Mononuclear cell (primary cell): ENCODE data around the gene CD55. TPM values are rescaled to one million over a fixed set of nuclear protein-coding genes. Genes with fewer than 3 reads are reported as not detected.

Source experiments
- H3K27me3 ChIP-seq: 2 replicates; pipeline ENCODE4 v1.6.0; 2011; ENCODE audit warnings: low read length, control low read depth; ENCODE audit not compliant: insufficient read depth
- H3K4me1 ChIP-seq: 2 replicates; pipeline ENCODE4 v1.5.1; 2011; ENCODE audit warnings: mild to moderate bottlenecking, low read length, control low read depth; ENCODE audit not compliant: insufficient read depth
- H3K4me3 ChIP-seq: 2 replicates; pipeline ENCODE4 v1.5.1; 2011; ENCODE audit warnings: mild to moderate bottlenecking, low read length, moderate library complexity
- H3K9me3 ChIP-seq: 2 replicates; pipeline ENCODE4 v1.5.1; 2011; ENCODE audit warnings: low read depth, mild to moderate bottlenecking, control low read depth, low read length
- total RNA-seq: library from RNA; depleted of rRNA; stranded (reverse); fragments of >200 nt; gene quantifications from one replicate; pipeline ENCODE4 v1.2.3, GENCODE V29; 2012

The CD55 gene
- total RNA-seq, 1 donor: 202 TPM

DNA sequence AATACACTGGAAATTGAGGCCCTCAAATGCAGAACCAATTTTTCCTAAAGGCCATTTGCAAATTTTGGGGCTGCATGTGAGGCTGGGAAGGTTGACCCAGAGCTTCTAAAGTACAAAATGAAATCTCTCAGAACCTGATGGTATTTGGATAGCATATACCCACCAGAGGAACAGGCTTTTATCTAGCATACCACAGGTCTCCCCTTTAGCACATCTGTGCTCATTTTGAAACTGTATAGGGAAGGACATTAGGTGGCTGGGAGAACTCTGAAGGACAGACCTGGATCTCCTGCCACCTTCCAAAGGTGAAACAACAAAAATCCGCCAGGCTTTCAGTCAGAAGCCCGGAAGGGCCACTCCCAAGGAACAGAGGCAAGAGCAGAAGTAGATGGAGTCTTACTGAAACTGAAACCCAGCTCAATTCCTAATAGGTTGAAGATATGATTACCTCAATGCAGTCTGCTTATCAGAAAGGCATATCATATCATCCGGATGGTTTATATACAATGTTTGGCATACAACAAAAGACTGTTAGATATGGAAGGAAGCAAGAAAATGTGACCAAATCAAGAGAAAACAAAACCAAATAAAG, 11.6 kb downstream of the CD55 start:
- peaks cover 13% of the 10 kb centered on the region for H3K9me3 ChIP-seq
- H3K4me3 ChIP-seq: no peak overlapping the region
- H3K4me1 ChIP-seq: peaks cover 47% of the 10 kb centered on the region
- no peaks in the 10 kb centered on the region for H3K27me3 ChIP-seq

DNA sequence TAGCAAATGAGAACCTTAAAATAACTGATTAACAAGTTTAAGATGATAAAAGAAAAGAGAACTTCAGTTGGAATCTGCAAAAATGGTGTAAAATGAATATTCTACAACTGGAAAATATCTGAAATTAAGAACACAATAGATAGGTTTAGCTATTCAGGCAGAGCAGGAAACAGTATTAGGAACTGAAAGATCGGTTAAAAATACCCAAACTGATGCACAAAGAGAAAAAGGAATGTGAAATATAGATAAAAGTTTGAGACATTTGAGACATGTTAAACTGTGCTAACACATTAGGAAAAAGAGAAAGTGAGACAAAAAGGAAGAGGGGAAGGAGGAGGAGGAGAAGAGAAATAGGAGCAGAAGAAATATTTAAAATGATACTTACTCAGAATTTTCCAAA, 12.1 kb downstream of the CD55 start:
- peaks cover 13% of the 10 kb centered on the region for H3K9me3 ChIP-seq
- no peaks in the 10 kb centered on the region for H3K27me3 ChIP-seq
- H3K4me3 ChIP-seq: no peak overlapping the region
- peaks cover 43% of the 10 kb centered on the region for H3K4me1 ChIP-seq

DNA sequence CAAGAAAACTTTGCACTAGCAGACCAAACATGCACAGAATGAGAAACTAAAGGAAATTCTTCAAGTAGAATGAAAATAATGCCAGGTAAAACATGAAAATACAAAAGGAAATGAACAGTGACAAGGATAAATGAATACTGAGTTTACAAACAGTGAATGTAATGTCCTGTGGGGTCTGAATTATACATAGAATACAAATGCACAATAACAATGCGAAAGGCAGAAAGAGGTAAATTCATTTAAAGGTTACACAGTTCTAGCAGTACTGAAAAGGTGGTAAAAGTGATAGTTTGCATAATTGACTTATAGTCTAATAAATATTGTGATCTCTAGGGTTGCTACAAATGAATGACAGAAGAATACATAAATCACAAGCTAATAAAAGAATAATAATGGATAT, 12.9 kb downstream of the CD55 start:
- Histone ChIP-seq H3K27me3 (no peaks in the 10 kb centered on the region), H3K4me1 (peaks cover 36% of the 10 kb centered on the region), H3K9me3 (peaks cover 13% of the 10 kb centered on the region), H3K4me3 (no peak overlapping the region)

DNA sequence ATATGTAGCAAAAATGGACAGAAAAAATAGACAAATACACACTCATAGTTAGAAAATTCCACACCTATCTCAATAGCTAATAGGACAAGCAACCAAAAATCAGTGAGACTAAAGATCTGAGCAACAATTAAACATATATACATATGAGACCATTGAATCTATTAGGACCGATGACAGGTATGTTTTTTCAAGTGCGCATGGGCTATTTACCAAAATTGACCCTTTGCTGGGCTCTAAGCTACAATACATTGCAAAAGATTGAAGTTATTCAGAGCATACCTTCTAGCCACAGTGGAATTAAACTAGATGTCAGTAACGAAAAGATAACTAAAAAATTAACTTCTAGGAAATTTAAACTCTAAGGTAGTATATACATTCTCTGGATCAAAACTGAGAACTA, 13.7 kb downstream of the CD55 start:
- Histone ChIP-seq H3K27me3 (no peaks in the 10 kb centered on the region), H3K9me3 (peaks cover 13% of the 10 kb centered on the region), H3K4me3 (no peak overlapping the region), H3K4me1 (peaks cover 35% of the 10 kb centered on the region)

DNA sequence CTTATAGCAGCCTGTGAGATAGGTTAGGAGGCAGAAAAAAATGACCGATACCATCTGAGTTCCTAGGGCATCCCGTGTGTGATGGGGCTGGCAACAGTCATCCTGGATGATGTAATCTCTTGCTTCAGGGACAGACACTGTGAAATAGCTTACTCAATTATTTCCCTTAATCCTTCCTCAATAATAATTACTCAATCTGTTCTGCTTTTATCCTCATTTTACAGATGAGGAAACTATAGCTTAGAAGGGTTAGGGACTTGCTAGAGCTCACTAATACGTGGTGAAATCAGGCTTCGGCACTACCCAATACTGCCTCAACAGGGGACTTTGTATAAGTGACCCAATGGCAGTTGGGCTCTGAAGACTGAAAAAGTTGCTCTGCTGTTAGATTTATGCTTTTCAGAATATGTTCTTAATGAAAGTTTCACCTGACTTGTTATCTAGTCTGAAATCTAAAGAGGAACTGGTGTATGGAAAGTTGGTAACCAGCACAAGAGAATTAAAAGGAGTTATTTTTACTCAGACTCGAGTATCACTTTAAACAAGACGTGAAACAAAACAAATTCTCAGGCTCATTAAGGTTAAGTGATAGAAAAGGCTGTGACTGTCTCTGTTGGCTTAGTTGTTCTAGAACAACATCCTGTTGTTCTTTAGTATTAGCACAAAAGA, 14.4 kb downstream of the CD55 start:
- no peak overlapping the region for H3K4me3 ChIP-seq
- H3K4me1 ChIP-seq: peaks cover 35% of the 10 kb centered on the region
- H3K27me3 ChIP-seq: no peaks in the 10 kb centered on the region
- peaks cover 13% of the 10 kb centered on the region for H3K9me3 ChIP-seq

DNA sequence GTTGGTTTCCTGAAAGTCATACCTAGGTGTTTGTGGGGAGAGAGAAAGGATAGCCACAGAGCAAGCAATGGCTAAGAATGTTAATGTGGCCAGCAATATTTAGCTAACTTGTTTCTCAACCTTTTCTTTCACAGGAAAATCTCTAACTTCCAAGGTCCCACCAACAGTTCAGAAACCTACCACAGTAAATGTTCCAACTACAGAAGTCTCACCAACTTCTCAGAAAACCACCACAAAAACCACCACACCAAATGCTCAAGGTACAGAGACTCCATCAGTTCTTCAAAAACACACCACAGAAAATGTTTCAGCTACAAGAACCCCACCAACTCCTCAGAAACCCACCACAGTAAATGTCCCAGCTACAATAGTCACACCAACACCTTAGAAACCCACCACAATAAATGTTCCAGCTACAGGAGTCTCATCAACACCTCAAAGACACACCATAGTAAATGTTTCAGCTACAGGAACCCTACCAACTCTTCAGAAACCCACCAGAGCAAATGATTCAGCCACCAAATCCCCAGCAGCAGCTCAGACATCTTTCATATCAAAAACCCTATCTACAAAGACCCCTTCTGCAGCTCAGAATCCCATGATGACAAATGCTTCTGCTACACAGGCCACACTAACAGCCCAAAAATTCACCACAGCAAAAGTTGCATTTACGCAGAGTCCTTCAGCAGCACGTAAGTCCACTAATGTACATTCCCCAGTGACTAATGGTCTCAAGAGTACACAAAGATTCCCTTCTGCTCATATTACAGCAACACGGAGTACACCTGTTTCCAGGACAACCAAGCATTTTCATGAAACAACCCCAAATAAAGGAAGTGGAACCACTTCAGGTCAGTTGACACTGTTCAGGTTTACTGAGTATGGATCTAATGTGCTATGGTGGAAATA, 15.3 kb downstream of the CD55 start:
- Histone ChIP-seq H3K4me1 (peaks cover 35% of the 10 kb centered on the region), H3K4me3 (no peak overlapping the region), H3K9me3 (peaks cover 13% of the 10 kb centered on the region), H3K27me3 (no peaks in the 10 kb centered on the region)

DNA sequence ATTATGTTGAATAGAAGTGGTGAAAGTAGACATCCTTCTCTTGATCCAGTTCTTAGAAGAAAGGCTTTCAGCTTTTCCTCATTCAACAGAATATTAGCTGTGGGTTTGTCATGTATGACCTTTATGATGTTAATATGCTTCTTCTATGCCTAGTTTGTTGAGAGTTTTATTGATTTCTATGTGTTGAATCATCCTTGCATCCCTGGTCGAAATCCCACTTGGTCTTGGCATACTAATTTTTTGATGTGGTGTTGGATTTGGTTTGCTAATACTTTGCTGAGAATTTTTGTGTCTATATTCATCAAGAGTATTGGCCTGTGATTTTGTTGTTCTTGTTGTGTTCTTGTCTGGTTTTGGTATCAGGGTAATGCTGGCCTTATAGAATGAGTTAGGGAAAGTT, 20.9 kb downstream of the CD55 start:
- H3K4me3 ChIP-seq: no peak overlapping the region
- H3K4me1 ChIP-seq: peaks cover 27% of the 10 kb centered on the region
- no peaks in the 10 kb centered on the region for H3K27me3 ChIP-seq
- H3K9me3 ChIP-seq: no peaks in the 10 kb centered on the region

DNA sequence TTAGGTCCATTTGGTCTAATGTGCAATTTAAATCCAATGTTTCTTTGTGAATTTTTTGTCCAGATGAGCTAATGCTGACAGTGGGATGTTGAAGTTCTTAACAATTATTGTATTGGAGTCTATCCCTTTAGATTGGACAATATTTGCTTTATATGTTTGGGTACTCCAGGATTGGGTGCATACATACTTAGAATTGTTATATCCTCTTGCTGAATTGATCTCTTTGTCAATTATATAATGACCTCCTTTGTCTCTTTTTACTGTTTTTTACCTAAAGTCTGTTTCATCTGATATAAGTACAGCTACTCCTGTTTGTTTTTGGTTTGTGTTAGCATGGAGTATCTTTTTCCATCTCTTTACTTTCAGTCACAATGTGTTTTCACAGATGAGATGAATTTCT, 22.2 kb downstream of the CD55 start:
- Histone ChIP-seq H3K4me1 (peaks cover 26% of the 10 kb centered on the region), H3K4me3 (no peak overlapping the region), H3K27me3 (no peaks in the 10 kb centered on the region), H3K9me3 (no peaks in the 10 kb centered on the region)

DNA sequence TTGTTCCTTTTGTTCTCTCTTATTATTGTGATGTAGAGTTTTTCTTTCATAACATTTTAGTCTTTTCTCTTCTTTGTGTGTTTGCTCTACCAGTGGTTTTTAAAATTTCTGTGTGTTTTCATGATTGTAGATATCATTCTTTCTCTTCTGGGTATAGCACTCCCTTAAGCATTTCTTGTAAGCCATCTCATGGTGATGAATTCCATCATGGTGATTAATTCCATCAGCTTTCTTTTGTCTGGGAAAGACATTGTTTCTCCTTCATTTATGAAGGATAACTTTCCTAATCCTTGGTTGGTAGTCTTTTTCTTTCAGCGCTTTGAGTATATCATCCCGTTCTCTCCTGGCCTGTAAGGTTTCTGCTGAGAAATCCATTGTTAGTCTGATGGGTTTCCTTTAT, 22.7 kb downstream of the CD55 start:
- Histone ChIP-seq H3K9me3 (no peaks in the 10 kb centered on the region), H3K4me1 (peaks cover 26% of the 10 kb centered on the region), H3K4me3 (no peak overlapping the region), H3K27me3 (no peaks in the 10 kb centered on the region)

DNA sequence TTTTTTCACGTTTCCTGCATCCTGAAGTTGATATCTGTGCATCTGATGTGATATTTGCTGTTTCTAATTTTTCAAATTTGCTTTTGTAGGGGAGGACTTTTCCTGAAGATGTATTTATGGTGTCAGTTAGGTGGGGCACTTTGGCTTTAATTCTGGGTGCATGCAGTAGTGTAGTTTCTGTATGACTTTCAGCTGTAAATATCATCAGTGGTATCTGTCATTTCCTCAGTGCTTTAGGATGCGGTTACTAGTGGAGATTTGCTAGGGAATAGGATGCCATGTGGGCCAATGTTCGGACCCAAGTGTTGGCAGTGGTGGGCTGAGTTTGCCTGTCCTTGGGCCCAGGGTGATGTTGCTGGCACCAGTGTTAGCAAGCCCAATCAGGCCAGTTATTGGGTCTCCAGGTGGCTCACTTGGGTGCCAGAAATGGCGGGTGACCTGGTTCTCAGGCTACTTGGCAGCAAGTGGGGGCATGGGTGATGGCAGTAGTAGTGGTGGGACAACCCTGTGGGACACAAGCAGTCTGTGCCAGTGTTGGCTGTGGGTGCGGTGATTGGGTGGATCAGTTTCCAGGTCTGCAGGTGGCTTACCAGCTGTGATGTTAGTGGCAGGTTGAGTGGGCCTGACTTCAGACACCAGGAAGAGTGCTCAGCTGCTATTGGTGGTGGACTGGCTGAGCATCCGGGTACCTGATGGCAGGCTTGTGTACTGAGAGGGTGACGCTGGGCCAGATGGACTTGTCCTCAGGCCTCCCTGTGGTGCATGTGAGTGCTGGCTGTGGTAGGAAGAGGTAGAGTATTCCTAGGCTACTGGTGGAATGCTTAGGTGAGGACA, 24.4 kb downstream of the CD55 start:
- H3K4me3 ChIP-seq: no peak overlapping the region
- peaks cover 26% of the 10 kb centered on the region for H3K4me1 ChIP-seq
- H3K27me3 ChIP-seq: no peaks in the 10 kb centered on the region
- H3K9me3 ChIP-seq: no peaks in the 10 kb centered on the region

DNA sequence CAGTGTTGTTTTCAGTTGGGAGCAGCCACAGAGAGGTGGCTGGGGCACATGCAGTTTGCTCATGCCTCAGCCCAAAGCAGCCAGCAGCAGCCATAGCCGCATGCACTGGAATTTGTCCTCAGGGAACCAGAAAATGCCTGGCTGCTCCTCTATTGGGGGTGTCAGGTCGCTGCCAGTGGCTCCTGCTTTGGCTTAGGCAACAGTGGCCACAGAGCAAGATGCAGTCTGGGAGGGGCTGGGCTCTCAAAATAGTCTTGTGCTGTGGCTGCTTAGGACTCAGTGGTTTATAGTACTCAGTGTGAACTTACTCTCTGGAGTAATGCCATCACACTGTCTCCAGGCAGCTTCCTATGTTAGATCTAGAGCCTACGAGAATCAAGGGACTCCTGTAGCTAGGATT, 25.0 kb downstream of the CD55 start:
- peaks cover 26% of the 10 kb centered on the region for H3K4me1 ChIP-seq
- no peak overlapping the region for H3K4me3 ChIP-seq
- H3K27me3 ChIP-seq: no peaks in the 10 kb centered on the region
- no peaks in the 10 kb centered on the region for H3K9me3 ChIP-seq

DNA sequence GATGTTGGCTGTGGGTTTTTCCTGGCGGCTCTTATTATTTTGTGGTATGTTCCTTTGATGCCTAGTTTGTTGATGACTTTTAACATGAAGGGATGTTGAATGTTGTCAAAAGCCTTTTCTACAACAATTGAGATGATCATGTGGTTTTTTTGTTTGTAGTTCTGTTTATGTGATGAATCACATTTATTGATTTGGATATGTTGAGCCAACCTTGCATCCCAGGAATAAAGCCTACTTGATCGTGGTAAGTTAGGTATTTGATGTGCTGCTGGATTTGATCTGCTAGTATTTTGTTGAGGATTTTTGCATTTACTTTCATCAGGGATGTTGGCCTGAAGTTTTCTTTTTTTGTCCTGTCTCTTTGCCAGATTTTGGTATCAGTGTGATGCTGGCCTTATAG, 28.5 kb downstream of the CD55 start:
- Histone ChIP-seq H3K4me3 (no peak overlapping the region), H3K9me3 (no peaks in the 10 kb centered on the region), H3K4me1 (peaks cover 10% of the 10 kb centered on the region), H3K27me3 (no peaks in the 10 kb centered on the region)

DNA sequence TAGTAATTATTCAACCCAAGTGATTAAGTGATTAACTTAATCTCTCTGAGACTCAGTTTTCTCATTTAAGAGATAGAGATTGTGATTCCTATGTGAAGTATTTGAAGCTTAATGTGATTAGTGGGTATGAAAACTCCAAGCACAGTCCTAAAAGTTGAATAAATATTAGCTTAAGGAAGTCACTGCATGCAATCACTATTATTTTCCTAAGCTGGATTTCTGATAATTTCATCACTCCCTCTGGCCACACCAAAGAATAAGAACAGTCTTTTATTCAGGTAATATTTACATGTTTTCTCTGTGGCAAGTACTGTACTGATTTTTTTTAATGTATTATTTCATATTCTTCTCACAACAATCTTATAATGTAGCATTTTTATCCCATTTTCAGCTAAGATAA, 31.1 kb downstream of the CD55 start:
- Histone ChIP-seq H3K4me3 (no peak overlapping the region), H3K4me1 (no peaks in the 10 kb centered on the region), H3K27me3 (no peaks in the 10 kb centered on the region), H3K9me3 (no peaks in the 10 kb centered on the region)

DNA sequence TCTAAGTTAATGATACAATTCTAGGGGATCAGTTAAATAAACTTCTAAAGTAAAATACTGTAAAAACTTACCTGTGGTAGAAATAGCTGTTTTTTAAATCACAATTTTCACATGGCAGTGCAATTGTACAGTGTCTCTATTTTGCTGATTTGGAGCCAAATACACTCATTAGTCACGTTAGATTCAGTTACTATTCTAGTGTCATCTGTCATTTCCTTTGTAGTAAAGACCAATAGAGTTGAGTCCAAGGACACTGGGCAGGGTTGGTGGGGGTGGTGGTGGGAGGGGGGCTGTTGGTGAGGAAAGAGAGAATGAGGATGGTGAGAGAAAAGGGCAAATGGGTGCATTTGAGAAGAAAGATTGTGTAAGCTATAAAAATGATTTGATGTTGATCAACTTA, 33.6 kb downstream of the CD55 start:
- Histone ChIP-seq H3K27me3 (no peaks in the 10 kb centered on the region), H3K4me3 (no peak overlapping the region), H3K4me1 (no peaks in the 10 kb centered on the region), H3K9me3 (no peaks in the 10 kb centered on the region)
